ENCODE results near the gene DOCK3.
"Not testable (repeated sequence)": the region's sequence is repeated elsewhere in the genome, so short reads cannot be mapped to it uniquely, and the experiment has no call there.

The DOCK3 gene

GRCh38 chr3:51131607-51132006 is 456.9 kb downstream of the DOCK3 start:
- not testable (repeated sequence) for DNase-seq

- DNase-seq = no peak
Observed at GRCh38 chr3:51137715-51138114, 463.0 kb downstream of the DOCK3 start.

- no peak for DNase-seq
Observed at GRCh38 chr3:51139616-51140015, 464.9 kb downstream of the DOCK3 start.

- DNase-seq = no peak
Observed at GRCh38 chr3:51141573-51141972, 466.8 kb downstream of the DOCK3 start.

- DNase-seq = no peak
Observed at GRCh38 chr3:51145811-51146585, 471.3 kb downstream of the DOCK3 start.

GRCh38 chr3:51146781-51147180 is 472.1 kb downstream of the DOCK3 start:
- DNase-seq = no peak

- no peak for DNase-seq
Observed at GRCh38 chr3:51156147-51156546, 481.4 kb downstream of the DOCK3 start.

- DNase-seq = no peak
Observed at GRCh38 chr3:51163051-51163450, 488.3 kb downstream of the DOCK3 start.

- DNase-seq = no peak
Observed at GRCh38 chr3:51173518-51174271, 499.0 kb downstream of the DOCK3 start.

GRCh38 chr3:51176923-51177322 is 502.2 kb downstream of the DOCK3 start:
- no peak for DNase-seq

GRCh38 chr3:51186446-51186845 is 511.7 kb downstream of the DOCK3 start:
- DNase-seq = not testable (repeated sequence)

GRCh38 chr3:51190199-51190598 is 515.5 kb downstream of the DOCK3 start:
- DNase-seq = no peak

GRCh38 chr3:51190827-51191226 is 516.1 kb downstream of the DOCK3 start:
- no peak for DNase-seq

GRCh38 chr3:51191768-51192167 is 517.0 kb downstream of the DOCK3 start:
- DNase-seq = no peak

- no peak for DNase-seq
Observed at GRCh38 chr3:51198477-51198876, 523.8 kb downstream of the DOCK3 start.

- not testable (repeated sequence) for DNase-seq
Observed at GRCh38 chr3:51199296-51199695, 524.6 kb downstream of the DOCK3 start.

GRCh38 chr3:51216291-51216690 is 541.6 kb downstream of the DOCK3 start:
- no peak for DNase-seq

GRCh38 chr3:51221959-51222358 is 547.2 kb downstream of the DOCK3 start:
- DNase-seq = no peak

GRCh38 chr3:51224283-51224682 is 549.6 kb downstream of the DOCK3 start:
- no peak for DNase-seq

GRCh38 chr3:51224843-51225242 is 550.1 kb downstream of the DOCK3 start:
- DNase-seq = no peak

- no peak for DNase-seq
Observed at GRCh38 chr3:51242939-51243338, 568.2 kb downstream of the DOCK3 start.

- no peak for DNase-seq
Observed at GRCh38 chr3:51243924-51244323, 569.2 kb downstream of the DOCK3 start.

- no peak for DNase-seq
Observed at GRCh38 chr3:51245867-51246266, 571.1 kb downstream of the DOCK3 start.

- DNase-seq = no peak
Observed at GRCh38 chr3:51257870-51258269, 583.1 kb downstream of the DOCK3 start.

Measured in activated CD4-positive, alpha-beta T cell treated with anti-CD3 and anti-CD28 coated beads, Interleukin-2, amount 50 U/mL, for 1 hour (primary cell).